AG04450 (cell line): ENCODE data around the gene RPL37A. TPM values are rescaled to one million over a fixed set of nuclear protein-coding genes. Genes with fewer than 3 reads are reported as not detected.
A peak's percentile ranks its signal among the peaks of the same experiment; 100 is the strongest.

Source experiments
- CTCF ChIA-PET: fragments of 300-600, 350-600 bp; formaldehyde crosslinking; extraction: SDS; loops from one replicate; lab custom pipeline; 2022; ENCODE audit warnings: antibody characterized with exemption, inconsistent platforms; lab: Charles Lee
- POLR2A ChIA-PET: fragments of 350-600 bp; formaldehyde crosslinking; extraction: SDS; loops from one replicate; lab custom pipeline; 2021; ENCODE audit warnings: antibody characterized with exemption, inconsistent platforms; lab: Yijun Ruan, JAX
- DNase-seq: peaks from one replicate; pipeline ENCODE4 v3.0.0-alpha.2; 2011; ENCODE audit warnings: low read depth, low spot score
- H3K27ac ChIP-seq: one replicate; pipeline ENCODE4 v1.5.1; 2012; ENCODE audit warnings: low read depth, low read length, control low read depth
- H3K27me3 ChIP-seq: one replicate; pipeline ENCODE4 v1.6.0; 2012; ENCODE audit warnings: low read length; ENCODE audit not compliant: control insufficient read depth, insufficient read depth
- H3K4me3 ChIP-seq: 2 replicates; pipeline ENCODE4 v1.5.1; 2011; ENCODE audit warnings: mild to moderate bottlenecking, low read depth, low read length, control low read depth
- H3K9me3 ChIP-seq: 2 replicates; pipeline ENCODE4 v1.5.1; 2012; ENCODE audit warnings: low read length; ENCODE audit not compliant: control insufficient read depth, insufficient read depth
- polyA plus RNA-seq: library from polyadenylated mRNA; depleted of rRNA; stranded (reverse); fragments of >200 nt; gene quantifications from 2 replicates; pipeline ENCODE4 v1.2.3, GENCODE V29; 2011
- TF ChIP-seq, protein P1 (sequence below): IDR thresholded peaks from 2 replicates; pipeline ENCODE4 v1.5.1; 2011; ENCODE audit warnings: low read depth, low read length, control low read depth, inconsistent platforms

The RPL37A gene
- polyA plus RNA-seq, 1 experiment = 3,563 TPM

GRCh38 chr2:216535454-216535995 is 36.9 kb downstream of the RPL37A start:
- H3K4me3 ChIP-seq = peak overlapping the region; percentile 22
- no peaks in the 10 kb centered on the region for H3K27me3 ChIP-seq

GRCh38 chr2:216536734-216537210 is 38.1 kb downstream of the RPL37A start:
- Histone ChIP-seq H3K4me3 (no peak overlapping the region), H3K27ac (peak overlapping the region; percentile 65), H3K27me3 (no peaks in the 10 kb centered on the region), H3K9me3 (peaks cover 4% of the 10 kb centered on the region; the same call in 1 of the 2 replicates)
- ChIA-PET CTCF (interaction anchor here (0.9 to 1.6 kb wide), 2 partner anchors 18 to 116 kb away, joined by 4 read pairs; no protein-coding TSS in a partner anchor), POLR2A (no interaction called here)
- TF ChIP-seq, protein P1, sequence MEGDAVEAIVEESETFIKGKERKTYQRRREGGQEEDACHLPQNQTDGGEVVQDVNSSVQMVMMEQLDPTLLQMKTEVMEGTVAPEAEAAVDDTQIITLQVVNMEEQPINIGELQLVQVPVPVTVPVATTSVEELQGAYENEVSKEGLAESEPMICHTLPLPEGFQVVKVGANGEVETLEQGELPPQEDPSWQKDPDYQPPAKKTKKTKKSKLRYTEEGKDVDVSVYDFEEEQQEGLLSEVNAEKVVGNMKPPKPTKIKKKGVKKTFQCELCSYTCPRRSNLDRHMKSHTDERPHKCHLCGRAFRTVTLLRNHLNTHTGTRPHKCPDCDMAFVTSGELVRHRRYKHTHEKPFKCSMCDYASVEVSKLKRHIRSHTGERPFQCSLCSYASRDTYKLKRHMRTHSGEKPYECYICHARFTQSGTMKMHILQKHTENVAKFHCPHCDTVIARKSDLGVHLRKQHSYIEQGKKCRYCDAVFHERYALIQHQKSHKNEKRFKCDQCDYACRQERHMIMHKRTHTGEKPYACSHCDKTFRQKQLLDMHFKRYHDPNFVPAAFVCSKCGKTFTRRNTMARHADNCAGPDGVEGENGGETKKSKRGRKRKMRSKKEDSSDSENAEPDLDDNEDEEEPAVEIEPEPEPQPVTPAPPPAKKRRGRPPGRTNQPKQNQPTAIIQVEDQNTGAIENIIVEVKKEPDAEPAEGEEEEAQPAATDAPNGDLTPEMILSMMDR = no peak
- DNase-seq = no peak

More at GRCh38 chr2:216535454-216535995, 36.9 kb downstream of the RPL37A start:
- peak; percentile 92 for DNase-seq
- CTCF ChIA-PET = interaction anchor here (0.9 to 1.6 kb wide), 2 partner anchors 16 to 32 kb away, joined by 3 to 4 read pairs; no protein-coding TSS in a partner anchor
- TF ChIP-seq, protein P1 = no peak
- POLR2A ChIA-PET = interaction anchor here (0.6 kb wide), 1 partner anchor 156 kb away, joined by 3 read pairs; no protein-coding TSS in a partner anchor
- Histone ChIP-seq H3K27ac (peak overlapping the region; percentile 94), H3K9me3 (peaks cover 4% of the 10 kb centered on the region; the same call in 1 of the 2 replicates)

DNA sequence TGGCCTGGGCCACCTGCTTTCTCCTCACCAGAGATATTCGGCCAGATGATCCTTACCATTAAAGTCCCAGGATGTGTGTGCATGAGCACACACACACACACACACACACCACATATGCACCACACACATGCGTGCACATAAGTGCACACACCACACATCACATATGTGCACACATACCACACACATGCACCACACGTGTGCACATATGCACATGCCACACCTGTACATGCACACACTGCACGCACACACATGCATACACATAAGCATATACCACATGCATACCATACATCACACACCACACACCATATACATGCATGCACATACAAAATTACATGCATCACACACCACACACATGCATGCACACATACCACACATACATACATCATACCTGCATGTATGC is 38.7 kb downstream of the RPL37A start:
- H3K4me3 ChIP-seq = no peak overlapping the region
- DNase-seq = no peak
- TF ChIP-seq, protein P1 = no peak
- ChIA-PET POLR2A (no interaction called here), CTCF (interaction anchor here (0.6 to 0.9 kb wide), 2 partner anchors 18 to 116 kb away, joined by 3 to 4 read pairs; no protein-coding TSS in a partner anchor)
- no peaks in the 10 kb centered on the region for H3K27me3 ChIP-seq
- peaks cover 4% of the 10 kb centered on the region; the same call in 1 of the 2 replicates for H3K9me3 ChIP-seq
- no peak overlapping the region for H3K27ac ChIP-seq

GRCh38 chr2:216538538-216538937 is 39.9 kb downstream of the RPL37A start:
- Histone ChIP-seq H3K27ac (no peak overlapping the region), H3K27me3 (no peaks in the 10 kb centered on the region), H3K9me3 (peaks cover 4% of the 10 kb centered on the region; the same call in 1 of the 2 replicates), H3K4me3 (no peak overlapping the region)
- TF ChIP-seq, protein P1 = no peak
- CTCF ChIA-PET = no interaction called here
- DNase-seq = no peak
- POLR2A ChIA-PET = no interaction called here

- Histone ChIP-seq H3K9me3 (peaks cover 4% of the 10 kb centered on the region; the same call in 1 of the 2 replicates), H3K4me3 (no peak overlapping the region), H3K27ac (no peak overlapping the region), H3K27me3 (no peaks in the 10 kb centered on the region)
- ChIA-PET POLR2A (no interaction called here), CTCF (no interaction called here)
- DNase-seq = no peak
- TF ChIP-seq, protein P1 = no peak
These were observed 40.5 kb downstream of the RPL37A start for GRCh38 chr2:216539120-216539519.
